HG03442 (cell line): ENCODE results near the gene SRD5A1.

Experiments
- ATAC-seq: cut with Tn5 transposase; IDR thresholded peaks from one replicate; pipeline ENCODE4 v1.9.1; 2021; ENCODE audit warnings: mild to moderate bottlenecking, moderate library complexity; ENCODE audit not compliant: unreplicated experiment

Gene SRD5A1

DNA sequence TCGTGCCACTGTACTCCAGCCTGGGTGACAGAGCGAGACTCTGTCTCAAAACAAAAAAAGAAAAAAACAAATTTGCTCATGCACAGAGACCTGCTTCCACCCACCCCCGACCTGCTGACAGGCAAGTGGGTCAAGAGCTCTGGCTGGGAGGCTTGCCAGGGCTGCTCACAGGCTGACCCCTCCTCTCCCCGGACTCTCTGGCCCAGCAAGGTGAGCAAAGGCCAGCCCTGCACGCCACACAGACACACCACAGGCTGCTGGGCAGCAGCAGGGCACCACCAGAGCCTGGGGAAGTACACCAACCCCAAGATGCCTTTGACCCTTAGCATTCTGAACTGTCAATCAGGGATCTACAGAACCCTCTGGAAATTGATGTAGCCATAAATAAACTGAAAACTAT, 29.6 kb upstream of the SRD5A1 start:
- ATAC-seq, result no peak

DNA sequence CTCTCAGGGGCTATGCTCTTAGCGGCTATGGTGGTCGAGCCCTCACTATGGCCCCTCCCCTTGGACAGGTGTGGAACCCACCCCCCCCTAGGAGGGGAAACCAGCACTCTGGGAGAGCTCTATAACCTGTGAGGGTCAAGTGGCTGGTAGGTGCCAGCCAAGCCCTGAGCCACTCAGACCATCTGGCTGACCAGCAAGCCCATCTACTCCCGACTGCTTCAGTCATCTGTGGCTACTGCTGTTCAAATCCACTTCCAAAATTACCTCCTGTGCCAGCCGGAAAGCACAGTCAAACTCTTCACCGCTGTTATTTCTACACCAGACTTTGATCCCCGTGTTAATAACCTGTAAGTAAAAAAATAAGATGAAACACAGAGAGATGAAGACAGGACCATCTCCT, 28.9 kb upstream of the SRD5A1 start:
- ATAC-seq, result no peak

DNA sequence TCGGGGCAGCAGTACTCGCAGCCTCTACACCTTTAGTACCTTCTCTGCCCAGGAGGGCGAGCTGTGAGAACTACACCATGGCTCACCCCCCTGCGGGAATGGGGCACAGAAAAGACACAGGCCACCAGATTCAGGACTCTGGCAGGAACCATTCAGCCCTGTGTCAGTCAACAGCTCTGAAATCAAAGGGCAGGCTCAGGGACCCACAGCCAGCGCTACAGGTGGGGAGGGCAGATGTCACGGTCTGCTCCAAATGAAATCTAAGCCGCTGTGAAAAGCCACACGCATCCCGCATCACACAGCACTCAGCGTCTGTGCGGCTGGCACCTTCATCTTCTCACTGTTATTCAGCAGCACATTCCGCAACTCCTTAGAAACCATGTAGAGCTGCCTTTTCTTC, 28.3 kb upstream of the SRD5A1 start:
- ATAC-seq, result no peak

DNA sequence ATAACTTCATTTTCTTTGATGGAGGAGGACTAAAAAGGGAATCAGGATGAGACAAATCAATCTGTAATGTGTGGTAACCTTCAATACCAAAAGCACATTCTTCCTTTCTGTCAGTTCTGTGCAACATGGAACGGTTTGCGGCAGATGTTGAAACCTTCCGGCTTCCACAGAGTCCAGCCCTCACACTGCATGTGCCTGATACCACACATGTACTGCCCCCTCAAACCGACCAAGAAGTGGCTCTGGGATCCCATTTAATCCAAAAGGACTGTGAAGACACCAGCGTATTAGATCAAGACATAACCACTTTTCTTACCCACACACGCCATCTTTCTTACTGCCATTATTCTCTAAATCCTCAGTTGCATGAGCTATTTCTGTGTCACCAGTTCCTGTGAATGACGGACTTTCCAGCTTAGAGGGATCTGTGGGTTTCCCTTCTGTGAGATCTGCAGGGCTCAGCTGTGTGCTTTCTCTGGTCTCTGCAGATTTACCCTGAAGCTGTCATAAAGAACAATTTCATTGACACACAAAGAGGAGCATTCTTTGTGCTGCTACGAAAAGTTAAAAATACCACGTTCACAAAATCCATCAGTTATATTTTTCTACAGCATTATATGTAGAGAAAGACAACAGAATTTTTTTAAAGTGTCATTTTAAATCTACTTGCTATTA, 26.2 kb upstream of the SRD5A1 start:
- no peak for ATAC-seq

DNA sequence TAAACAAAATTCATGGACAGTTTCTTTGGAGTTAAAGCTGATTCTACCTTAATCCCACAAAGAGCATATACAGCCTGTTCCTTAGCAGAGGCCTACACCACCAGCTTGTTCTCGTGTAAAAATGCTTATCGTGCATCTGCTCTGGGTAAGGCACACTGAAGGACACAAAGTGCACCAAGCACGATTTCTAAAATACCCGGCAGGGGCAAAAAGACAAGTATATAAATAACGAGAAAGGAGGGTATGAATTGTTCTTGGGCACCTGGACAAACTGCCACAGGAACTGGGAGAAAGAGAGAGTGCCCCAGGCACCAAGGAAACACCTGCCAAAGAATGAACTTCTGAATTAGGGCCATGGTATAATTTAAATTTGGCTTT, 25.7 kb upstream of the SRD5A1 start:
- ATAC-seq, result no peak

DNA sequence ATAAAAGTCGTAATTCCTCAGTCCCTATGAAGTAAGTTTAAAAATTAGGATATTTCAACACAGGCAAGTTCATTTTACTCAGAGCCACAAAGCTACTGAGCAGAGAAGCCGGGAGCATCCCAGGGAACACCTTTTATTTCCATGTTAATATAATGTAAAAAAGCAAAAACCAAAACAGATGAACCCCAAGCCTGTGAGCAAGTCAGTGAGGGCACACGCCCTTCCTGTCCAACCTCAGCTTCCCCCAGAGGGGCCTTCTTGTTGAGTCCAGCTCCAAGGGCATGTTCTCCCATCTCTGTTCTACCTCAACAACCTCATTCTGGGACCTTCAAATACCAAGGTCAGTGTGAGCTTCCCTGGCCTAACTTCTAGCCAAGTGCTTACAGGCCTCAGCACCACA, 25.2 kb upstream of the SRD5A1 start:
- ATAC-seq, result no peak

DNA sequence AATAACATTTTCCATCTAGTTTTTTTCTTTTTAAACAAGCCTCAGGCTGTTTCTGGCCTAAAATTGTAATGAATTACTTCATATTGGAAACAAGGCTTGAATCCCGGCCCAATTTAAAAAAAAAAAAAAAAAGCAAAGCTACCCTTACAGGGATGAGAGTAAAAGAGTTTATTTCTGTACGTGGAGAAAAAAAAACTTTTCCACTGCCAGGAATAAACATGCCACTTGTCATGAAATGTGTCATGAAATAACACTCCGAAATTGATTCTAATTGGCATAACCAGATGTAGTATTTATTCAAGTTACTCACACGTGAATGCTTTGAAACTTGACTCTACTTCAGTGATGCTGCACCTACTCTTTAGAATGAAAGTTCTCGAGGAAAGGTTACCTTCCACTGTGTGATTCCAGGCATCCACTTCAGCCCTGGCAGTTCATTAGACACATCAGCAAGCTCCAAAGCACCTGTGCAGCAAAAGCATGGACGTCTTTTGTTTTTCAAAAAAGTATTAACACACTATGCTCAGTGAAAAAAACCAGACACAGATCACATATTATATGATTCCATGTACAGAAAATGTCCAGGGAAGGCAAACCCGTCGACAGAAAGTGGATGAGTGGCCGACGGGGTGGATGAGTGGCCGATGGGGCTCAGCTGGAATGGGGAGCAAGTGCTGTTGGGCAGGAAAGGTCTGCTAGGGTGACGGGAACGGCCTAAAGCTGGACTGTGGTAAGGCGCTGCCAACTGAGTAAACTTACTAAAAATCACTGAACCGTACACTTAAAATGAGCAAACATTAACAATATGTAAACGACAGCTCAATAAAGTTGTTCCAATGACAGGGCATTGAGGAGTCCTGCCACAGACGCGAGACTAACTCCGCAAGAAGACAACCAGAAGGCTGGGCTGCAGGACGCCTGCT, 21.6 kb upstream of the SRD5A1 start:
- no peak for ATAC-seq

DNA sequence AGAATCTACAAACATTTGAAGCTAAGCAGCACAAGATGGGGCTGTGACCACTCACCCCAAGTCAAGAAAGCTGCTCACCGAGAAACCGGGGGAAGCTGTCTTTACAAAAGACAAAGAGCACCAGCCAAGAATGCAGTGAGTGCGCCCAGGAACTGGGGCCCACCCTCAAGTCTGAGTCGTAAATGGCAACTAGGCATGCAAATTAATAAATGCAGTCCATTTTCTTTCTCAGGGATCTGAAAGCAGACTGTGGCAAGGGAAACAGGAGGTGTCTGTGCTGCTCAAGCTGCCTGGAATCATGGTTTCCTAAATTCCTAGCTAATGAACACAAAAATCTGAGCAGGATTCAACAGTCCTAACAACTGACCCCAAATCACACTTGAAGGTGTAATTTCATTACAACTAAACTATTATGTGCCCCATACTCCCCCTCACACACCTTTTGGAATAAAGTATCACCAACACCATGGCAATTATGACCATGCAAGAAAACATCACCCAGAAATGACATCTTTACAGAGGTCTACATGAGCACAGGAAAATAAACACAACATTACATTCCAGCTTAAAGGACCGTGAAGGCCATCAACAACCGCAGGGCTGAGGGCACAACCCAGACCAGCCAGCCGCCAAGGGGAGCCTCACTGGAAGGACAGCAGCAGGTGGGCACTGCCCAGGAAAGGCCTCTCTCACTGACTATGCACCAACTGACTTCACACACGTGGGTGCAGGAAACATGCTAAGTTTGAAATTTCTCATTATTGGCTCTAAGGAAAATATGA, 18.0 kb upstream of the SRD5A1 start:
- no peak for ATAC-seq

DNA sequence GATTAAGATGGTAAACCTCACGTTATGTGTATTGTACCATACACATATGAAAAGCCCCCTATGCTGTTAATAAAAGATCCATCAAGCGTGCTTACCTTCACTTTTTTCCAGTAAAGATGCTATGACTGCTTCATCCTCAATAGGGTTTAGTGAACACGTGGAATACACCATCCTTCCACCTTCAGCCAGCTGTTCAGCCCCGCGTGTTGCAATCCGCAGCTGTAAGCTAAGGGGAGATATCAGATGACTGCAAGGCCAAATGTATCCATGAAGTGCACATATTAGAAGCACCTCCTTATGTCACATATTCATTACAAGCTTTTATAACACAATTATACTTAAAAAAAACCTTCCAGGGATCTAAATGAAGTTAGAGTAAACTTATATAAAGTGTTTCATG, 16.6 kb upstream of the SRD5A1 start:
- no peak for ATAC-seq

DNA sequence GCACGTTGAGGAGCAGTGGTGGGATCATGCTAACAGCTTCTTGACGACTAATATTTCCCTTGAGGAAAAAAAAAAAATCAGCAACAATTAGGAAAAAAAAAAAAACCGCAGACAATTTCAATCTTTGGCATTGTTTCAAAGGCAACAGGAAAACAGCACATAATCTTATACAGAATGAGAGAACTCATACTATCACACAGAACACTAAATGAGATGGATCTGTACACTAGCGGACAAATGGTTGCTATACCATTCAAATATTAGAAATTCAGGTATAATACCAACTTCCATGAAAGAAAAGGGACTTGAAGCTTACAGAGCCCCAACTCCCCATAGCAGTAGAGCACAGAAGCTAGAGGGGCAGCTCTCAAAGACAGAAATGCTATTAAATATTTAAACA, 10.0 kb upstream of the SRD5A1 start:
- no peak for ATAC-seq

DNA sequence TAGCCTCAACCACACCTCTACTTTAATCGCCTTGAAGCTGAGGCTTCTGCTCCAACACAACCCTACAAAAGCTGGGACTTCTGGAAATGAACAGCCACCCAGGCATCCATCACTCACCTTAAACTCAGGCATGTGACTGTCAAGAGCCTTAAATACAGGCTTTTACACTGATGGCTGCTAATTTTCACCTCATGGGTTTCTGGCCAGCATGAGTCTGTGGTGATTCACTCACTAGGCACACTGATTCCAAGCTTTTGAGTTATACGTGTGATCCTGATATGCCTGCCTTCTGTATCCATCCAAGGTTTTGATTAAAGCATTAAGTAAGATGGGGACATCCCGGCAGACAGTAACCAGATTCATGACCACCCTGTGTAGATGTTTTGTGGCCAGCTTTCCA, 9.3 kb upstream of the SRD5A1 start:
- ATAC-seq, result no peak

DNA sequence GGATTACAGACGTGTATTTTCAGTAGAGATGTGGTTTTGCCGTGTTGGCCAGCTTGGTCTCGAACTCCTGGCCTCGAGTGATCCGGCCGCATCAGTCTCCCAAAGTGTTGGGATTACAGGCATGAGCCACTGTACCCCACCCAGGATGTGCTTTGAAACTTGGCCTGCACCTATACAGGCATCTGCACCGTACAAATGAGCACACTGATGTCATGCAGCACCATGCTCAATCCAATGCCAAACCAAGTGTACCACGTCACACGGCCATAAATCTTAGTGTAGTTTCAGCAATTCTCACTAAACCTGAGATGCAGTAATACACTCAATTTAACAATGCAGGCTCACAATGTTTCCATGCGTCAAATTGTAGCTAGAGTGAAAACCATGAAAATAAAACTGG, 6.7 kb upstream of the SRD5A1 start:
- no peak for ATAC-seq

DNA sequence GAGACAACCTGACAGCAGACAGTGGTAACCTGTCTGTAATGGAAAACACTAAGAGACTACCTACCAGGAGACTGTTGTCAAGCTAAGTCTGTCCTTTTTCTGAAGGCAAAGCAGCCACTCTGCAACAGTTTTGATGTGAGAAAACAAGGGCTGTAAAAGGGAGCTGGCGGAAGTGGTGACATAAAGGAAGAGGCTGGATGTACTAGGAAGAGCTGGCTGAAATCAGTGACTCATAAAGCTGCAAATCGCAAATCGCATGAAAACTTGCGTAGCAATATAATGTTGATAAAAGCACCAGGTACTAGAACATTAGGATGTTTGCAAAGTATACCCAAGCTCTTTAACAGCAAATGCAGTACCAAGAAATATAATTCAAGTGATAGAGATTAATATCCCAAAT, 1.8 kb upstream of the SRD5A1 start:
- no peak for ATAC-seq

DNA sequence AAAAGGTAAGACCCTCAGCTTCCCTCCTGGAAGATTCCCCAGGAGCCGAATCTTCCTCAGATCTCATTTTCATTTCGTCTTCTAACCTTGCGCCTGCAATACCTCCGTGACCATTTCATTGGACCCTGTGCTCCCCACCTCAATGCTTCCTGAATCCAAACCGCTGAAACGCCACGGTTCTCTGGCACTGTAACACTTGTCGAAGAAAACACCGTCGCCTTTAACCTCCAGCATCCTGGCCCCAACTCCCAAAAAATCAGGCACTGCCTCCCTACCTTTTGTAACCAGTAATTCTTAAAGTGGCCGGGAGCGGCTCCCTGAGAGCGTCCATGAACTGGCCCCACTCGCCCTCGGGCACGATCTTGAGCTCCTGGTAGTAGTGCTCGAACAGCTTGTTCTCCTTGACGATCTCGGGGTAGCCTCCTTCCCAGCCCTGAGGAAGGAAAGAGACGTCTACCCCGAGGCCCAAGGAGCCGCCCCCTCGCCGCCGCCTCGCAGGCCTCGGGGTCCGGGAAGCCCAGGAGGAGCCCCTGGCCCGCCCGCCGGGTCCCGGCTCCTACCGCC, 834 bp upstream of the SRD5A1 start:
- ATAC-seq, result peak; percentile 23

DNA sequence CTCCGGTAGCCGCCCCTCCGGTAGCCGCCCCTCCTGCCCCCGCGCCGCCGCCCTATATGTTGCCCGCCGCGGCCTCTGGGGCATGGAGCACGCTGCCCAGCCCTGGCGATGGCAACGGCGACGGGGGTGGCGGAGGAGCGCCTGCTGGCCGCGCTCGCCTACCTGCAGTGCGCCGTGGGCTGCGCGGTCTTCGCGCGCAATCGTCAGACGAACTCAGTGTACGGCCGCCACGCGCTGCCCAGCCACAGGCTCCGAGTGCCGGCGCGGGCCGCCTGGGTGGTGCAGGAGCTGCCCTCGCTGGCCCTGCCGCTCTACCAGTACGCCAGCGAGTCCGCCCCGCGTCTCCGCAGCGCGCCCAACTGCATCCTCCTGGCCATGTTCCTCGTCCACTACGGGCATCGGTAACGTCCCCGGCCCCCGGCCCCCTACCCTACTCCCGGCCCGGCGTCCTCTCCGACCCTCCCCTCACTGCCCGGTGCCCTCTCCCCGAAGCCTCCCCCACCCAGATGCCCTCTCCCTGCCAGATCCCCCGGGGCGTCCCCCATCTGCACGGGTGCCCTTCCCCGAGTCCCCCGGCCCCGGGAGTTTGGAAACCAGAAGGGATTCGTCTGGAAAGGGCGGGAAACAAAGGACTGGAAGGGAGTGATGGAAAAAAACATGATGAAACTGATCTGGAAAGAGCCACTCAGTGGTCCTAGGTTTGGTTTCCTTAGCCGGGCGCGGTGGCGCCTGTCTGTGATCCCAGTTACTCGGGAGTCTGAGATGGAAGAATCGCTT, 417 bp downstream of the SRD5A1 start:
- peak; percentile 50 for ATAC-seq

DNA sequence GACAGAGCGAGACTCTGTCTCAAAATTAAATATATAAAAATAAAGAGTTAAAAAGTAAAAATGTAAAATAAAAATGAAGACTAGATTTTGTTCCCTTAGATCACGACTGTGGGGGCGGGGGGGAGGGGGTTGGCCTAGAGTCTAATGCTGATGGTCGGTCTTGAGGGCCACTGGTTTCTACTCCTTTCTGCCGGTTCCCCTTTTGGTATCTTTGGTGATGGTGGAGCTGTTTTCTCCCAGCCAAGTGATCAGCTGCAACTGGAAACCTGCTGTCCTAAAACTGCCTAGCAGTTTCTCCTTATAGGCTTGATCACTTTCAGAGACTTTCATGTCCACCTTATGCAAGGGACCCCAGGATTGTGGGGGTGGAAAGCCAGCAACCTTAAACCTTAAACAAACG, 1.1 kb downstream of the SRD5A1 start:
- no peak for ATAC-seq

DNA sequence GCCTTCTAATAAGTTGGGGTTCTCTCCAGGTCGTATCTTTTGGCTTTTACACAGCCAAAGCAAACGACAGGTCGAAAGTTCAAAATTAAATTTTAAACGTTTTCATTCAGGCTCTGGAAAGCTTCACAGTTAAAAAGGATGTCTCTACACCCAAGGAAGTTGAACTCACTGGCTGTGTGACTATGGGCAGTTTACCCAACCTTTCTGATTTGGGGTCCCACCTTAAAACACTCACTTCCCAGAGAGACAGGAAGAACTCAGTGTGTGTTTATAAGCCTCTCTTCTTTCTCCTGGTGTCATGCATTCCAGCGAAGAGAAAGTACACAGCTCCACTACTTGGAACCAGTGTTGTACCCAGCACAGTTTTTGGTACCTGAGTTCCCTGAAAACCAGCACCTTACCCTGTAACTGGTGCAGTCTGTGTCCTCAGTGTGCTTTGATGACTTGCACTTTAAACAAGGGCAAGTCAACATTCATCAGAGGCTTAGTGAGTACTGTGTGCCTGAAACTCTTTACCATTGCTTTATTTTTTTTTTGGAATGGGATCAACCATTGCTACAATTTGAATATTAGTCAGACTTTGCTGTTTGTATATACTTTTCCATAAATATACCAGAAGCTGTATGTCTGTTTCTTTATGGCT, 1.7 kb downstream of the SRD5A1 start:
- ATAC-seq, result no peak

DNA sequence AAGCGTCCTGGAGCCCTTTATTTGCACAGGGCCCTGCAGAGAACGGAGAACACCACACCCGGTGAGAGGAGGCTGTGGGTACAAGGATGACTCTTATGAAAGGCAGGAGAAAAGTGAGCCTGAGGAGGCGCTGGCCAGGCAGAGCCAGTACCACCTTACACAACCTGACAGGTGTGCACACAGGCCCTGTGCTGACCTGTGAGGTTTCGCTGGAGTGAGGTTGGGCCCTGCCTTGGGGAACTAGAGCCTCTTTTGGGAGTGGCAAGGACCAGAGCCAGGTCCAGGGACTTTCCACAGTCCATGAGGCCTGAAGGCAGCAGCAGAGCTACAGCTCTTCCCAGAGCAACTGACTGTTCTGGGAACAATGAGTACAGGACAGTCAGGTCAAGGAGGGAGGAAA, 3.1 kb downstream of the SRD5A1 start:
- no peak for ATAC-seq

DNA sequence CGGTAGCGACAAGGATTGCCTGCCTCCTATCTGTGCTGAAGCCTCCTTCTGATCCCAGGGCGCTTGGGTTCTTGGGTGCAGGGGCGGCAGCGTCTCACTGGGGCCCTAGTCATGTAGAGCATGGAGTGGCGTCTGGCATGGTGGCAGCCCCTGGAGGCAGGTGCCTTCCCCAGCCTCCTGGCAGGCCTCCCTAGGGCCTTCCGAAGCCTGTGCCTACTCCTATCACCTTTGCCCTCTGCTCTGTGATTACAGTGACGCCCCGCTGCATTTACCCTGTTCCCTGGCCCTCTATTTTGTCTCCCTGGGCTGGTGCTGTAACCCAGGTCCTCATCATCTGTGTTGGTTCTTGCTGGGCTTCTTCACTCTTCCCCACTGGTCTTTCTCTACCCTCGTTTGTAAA, 3.8 kb downstream of the SRD5A1 start:
- ATAC-seq, result no peak

DNA sequence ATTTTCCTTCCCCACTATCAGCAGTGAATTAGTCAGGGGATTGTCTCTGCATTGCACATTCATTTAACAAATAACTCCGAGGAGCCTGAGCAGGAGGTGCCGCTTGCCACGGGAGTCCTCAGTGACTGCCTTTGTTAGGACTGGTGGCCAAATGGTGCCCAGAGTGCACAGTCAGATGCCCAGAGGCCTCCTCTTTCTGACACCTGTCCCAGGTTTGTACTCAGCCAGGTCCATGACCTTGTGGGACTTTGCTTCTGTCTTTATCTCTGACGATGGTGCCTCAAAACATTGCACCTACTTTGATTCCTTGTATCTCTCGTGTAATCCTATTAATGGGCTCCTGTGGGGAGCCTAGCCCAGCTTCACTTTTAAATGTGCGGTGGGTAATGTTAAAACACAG, 4.3 kb downstream of the SRD5A1 start:
- no peak for ATAC-seq
